GM11168 (cell line): ENCODE measurements around the gene PRM2.

Experiments used
- in situ Hi-C: fragments of 300-500 bp; cut with MboI; formaldehyde crosslinking; loops from one replicate; pipeline ENCODE4 v1.12.0; 2022; ENCODE audit warnings: low sequenced_read_pairs; ENCODE audit not compliant: unreplicated experiment

Gene PRM2

GRCh38 chr16:11268921-11269375 lies 7.3 kb downstream of the PRM2 start, which contains the start of gene TNP2:
Gene TNP2 (minus strand): TSS chr16:11269325. CDS start chr16:11269262, 63 bp downstream.
- in situ Hi-C loops = no loop called here

GRCh38 chr16:11265124-11265523 lies 11.2 kb downstream of the PRM2 start:
- in situ Hi-C loops = no loop called here

GRCh38 chr16:11264155-11264832 lies 12.0 kb downstream of the PRM2 start:
- in situ Hi-C loops = no loop called here

GRCh38 chr16:11263737-11264136 lies 12.5 kb downstream of the PRM2 start:
- in situ Hi-C loops = no loop called here

DNA sequence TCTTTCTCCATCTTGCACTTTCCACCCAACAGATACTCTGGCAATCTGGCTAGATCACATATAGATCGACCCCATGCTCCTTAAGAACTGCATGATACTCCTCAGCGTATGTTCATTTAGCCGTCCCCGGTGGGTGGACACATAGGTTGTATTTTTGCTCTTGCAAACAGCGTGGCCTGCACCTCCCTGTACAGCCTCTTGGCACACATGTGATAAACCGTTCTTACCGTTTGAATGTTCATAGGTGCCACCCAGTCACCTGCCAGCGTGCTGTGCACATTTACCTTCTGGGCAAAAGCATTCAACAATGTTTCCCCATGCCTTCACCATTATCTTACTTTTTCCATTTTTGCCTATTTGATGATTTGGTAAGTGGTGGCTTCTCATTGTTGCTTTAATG lies 13.4 kb downstream of the PRM2 start:
- in situ Hi-C loops = no loop called here

DNA sequence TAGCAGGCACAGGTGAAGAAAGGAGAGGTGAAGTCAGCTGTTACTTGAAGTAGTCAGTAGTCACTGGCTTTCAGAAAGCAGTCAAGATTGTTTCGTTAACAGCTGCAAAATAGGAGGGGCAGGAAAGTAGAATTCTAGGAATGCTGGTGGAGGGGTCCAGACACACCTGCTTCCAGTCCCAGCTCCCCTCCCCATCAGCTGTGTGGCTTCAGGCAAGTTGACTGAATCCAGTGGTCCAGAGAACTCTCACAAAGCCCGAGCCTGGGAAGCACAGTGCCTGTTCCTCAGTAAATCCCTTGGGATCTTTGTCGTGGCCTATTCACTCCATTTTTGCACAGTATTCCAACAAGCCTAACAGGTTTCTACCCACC lies 15.7 kb downstream of the PRM2 start:
- in situ Hi-C loops = no loop called here

DNA sequence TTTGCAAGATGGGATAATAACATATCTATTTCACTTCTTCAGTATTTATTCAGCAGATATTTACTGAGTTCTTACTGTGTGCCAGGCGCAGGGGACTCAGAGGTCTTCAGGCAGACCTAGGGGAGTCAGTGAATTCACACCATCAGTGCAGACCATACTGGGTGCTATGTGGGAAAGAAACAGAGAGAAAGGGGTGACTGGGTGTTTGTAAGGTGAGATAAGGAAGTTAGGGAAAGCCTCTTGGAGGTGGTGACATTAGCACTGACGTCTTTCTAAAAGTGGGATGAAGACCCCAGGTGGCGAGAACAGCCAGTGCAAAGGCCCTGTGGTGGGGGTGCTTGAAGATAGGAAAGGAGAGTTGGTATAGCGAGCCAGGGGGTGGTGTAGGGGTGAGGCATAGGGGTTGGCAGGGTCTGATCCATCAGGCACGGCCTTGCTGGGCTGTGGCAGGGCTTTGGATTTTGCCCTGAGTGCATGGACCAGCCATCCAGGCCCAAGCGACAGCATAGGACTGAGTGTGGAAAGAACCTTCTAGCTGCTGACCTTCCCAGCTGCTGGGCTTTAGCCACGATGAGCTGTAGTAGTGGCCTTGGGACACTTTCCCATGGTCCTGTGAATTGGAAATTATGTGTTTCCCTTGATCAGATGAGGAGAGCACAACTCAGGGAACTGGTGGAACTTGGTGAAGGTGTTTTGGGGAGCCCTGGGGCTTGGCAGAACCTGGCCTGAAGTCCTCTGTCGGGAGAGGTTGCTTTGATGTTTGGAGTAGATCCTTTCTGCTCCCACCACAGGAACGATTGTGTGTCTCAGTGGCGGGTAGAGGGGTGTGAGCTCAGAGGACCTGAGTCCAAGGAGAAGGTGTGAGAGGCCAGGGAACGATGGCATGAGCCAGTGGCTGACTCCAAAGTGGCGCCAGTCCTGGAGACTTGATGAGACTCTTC lies 16.4 kb downstream of the PRM2 start:
- in situ Hi-C loops = no loop called here

DNA sequence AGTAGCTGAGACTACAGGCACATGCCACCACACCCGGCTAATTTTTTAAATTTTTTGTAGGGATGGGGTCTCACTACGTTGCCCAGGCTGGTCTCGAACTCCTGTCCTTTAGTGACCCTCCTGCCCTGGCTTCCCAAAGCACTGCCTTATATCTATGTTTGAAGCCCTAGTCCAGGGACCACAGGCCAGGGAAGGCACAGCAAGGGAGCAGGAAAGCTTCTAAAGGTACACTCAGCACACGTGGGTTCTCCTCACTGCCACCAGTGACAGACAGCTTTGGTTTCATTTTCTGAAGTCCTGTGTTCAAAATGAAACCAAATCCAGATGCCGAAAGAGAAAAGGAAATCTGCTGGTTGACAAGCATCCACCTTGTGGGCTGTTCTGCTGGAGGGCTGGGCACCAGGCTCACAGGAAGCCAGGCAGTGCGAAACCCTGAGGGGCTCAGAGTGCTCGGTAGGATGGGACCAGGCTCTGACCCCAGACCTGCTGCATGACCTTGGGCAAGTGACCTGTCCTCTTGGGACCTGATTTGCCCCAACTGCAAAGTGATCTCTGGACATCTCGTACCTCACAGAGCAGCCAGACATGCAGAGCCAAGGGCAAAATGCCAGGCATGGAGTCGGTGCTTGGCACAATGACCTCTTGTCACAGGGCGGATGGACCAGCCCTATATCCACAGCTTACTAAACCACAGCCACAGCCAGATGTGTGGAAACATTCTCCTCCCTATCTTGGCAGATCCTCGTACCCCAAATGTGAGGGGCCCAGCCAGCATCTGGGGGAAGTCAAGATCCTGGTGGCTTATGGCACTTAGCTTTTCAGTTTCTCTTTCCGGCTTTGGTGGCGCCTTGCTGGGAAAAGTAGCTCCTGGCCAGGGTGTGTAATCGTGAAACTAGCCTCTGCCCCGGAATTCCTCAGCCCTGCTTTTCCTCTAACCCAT lies 17.5 kb downstream of the PRM2 start:
- in situ Hi-C loops = no loop called here

GRCh38 chr16:11257131-11257938 lies 18.9 kb downstream of the PRM2 start:
- in situ Hi-C loops = no loop called here

- in situ Hi-C loops = no loop called here
These were observed 19.6 kb downstream of the PRM2 start for GRCh38 chr16:11256661-11257130.

GRCh38 chr16:11255737-11256660 lies 20.3 kb downstream of the PRM2 start, which contains the start of gene SOCS1:
Gene SOCS1 (minus strand): TSS chr16:11256204. CDS start chr16:11255478, 726 bp downstream.
- in situ Hi-C loops = no loop called here

DNA sequence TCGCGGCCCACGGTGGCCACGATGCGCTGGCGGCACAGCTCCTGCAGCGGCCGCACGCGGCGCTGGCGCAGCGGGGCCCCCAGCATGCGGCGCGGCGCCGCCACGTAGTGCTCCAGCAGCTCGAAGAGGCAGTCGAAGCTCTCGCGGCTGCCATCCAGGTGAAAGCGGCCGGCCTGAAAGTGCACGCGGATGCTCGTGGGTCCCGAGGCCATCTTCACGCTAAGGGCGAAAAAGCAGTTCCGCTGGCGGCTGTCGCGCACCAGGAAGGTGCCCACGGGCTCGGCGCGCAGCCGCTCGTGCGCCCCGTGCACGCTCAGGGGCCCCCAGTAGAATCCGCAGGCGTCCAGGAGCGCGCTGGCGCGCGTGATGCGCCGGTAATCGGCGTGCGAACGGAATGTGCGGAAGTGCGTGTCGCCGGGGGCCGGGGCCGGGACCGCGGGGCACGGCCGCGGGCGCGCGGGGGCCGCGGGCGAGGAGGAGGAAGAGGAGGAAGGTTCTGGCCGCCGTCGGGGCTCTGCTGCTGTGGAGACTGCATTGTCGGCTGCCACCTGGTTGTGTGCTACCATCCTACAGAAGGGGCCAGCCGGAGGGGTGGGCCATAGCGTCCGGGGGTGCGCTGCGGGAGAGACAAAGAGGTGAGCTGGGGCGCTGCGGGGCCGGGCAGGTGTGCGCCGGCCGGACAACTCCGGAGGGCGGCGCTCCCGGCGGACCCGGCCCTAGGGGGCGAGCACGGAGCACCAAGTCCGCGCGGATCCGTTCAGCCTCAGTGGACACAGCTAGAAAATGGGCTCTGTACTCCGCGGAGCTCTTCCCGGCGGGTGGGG lies 21.2 kb downstream of the PRM2 start:
- in situ Hi-C loops = no loop called here

DNA sequence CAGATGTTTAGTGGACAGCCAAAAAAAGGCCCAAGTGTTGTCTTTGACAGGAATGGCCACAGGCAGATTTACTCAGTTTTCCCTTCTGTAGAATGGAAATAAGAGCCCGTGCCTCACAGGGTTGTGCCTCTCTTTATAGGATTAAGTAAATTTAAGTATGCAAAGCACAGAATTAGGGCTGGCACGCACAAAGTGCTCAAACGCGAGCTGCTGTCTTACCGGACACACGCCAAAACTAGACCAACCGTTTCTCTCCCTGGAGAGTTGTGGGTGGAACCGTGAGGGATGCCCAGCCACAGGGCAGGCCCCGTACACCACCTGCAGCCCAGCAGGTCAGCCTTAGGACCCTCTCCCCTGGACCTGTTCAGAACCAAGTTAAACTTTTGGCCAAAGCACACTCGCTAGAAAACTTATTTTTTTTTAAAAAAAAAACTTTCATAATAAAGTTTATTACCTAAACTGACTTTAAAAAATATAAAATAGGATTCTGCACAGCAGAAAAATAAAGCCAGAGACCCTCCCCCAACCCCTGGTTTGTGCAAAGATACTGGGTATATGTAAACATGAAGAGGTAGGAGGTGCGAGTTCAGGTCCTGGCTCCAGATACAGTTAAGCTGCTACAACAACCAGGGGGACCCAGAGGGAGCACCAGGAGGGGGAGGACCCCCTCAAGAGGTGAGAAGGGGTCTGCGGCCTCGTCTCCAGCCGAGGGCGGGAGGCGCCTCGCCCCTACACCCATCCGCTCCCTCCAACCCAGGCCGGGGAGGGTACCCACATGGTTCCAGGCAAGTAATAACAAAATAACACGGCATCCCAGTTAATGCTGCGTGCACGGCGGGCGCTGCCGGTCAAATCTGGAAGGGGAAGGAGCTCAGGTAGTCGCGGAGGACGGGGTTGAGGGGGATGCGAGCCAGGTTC lies 22.0 kb downstream of the PRM2 start:
- in situ Hi-C loops = no loop called here

- in situ Hi-C loops = no loop called here
These were observed 23.0 kb downstream of the PRM2 start for GRCh38 chr16:11253009-11253994.

- in situ Hi-C loops = no loop called here
These were observed 23.8 kb downstream of the PRM2 start for GRCh38 chr16:11252482-11252931.
